Skeletal muscle cell (primary cell): ENCODE measurements around the gene ZMYM4.
"Not testable (repeated sequence)": the region's sequence is repeated elsewhere in the genome, so short reads cannot be mapped to it uniquely, and the experiment has no call there.

Experiments
- DNase-seq: peaks from one replicate; pipeline ENCODE4 v3.0.0-alpha.2; 2010; ENCODE audit warnings: low read depth
- H3K4me3 ChIP-seq: 2 replicates; pipeline ENCODE4 v1.5.1; 2011; ENCODE audit warnings: low read depth, mild to moderate bottlenecking, control low read depth, low read length, moderate library complexity

Gene ZMYM4

GRCh38 chr1:35443768-35444518 lies 175.4 kb downstream of the ZMYM4 start:
- no peak for DNase-seq

GRCh38 chr1:35444519-35444774 lies 175.9 kb downstream of the ZMYM4 start:
- no peak for DNase-seq
- no peak overlapping the region for H3K4me3 ChIP-seq

More at GRCh38 chr1:35443768-35444518, 175.4 kb downstream of the ZMYM4 start:
- H3K4me3 ChIP-seq, result no peak overlapping the region

- H3K4me3 ChIP-seq, result no peak overlapping the region
- no peak for DNase-seq
Observed at GRCh38 chr1:35447278-35447677, 178.8 kb downstream of the ZMYM4 start.

- DNase-seq, result peak; percentile 92
- no peak overlapping the region for H3K4me3 ChIP-seq
Observed at GRCh38 chr1:35448344-35448801, 179.9 kb downstream of the ZMYM4 start.

GRCh38 chr1:35449334-35450008 lies 181.0 kb downstream of the ZMYM4 start:
- H3K4me3 ChIP-seq, result no peak overlapping the region
- DNase-seq, result peak; percentile 91

GRCh38 chr1:35451125-35451528 lies 182.6 kb downstream of the ZMYM4 start:
- DNase-seq, result peak; percentile 24
- H3K4me3 ChIP-seq, result no peak overlapping the region

- DNase-seq, result peak; percentile 43
Observed at GRCh38 chr1:35452106-35452774, 183.7 kb downstream of the ZMYM4 start.

GRCh38 chr1:35453031-35453430 lies 184.5 kb downstream of the ZMYM4 start:
- H3K4me3 ChIP-seq, result no peak overlapping the region
- no peak for DNase-seq

More at GRCh38 chr1:35452106-35452774, 183.7 kb downstream of the ZMYM4 start:
- H3K4me3 ChIP-seq, result no peak overlapping the region

- no peak overlapping the region for H3K4me3 ChIP-seq
- no peak for DNase-seq
Observed at GRCh38 chr1:35454176-35454575, 185.7 kb downstream of the ZMYM4 start.

- H3K4me3 ChIP-seq, result no peak overlapping the region
Observed at GRCh38 chr1:35454616-35455015, 186.1 kb downstream of the ZMYM4 start.

GRCh38 chr1:35460796-35461195 lies 192.3 kb downstream of the ZMYM4 start:
- H3K4me3 ChIP-seq, result no peak overlapping the region
- DNase-seq, result no peak

More at GRCh38 chr1:35454616-35455015, 186.1 kb downstream of the ZMYM4 start:
- peak; percentile 66 for DNase-seq

GRCh38 chr1:35461966-35462651 lies 193.6 kb downstream of the ZMYM4 start:
- no peak overlapping the region for H3K4me3 ChIP-seq
- no peak for DNase-seq

- no peak for DNase-seq
- no peak overlapping the region for H3K4me3 ChIP-seq
Observed at GRCh38 chr1:35463232-35463631, 194.7 kb downstream of the ZMYM4 start.

- H3K4me3 ChIP-seq, DNase-seq: not testable (repeated sequence)
Observed at GRCh38 chr1:35463749-35464148, 195.2 kb downstream of the ZMYM4 start.

- DNase-seq, result no peak
- H3K4me3 ChIP-seq, result no peak overlapping the region
Observed at GRCh38 chr1:35466120-35466519, 197.6 kb downstream of the ZMYM4 start.

GRCh38 chr1:35470977-35471613 lies 202.6 kb downstream of the ZMYM4 start:
- H3K4me3 ChIP-seq, result no peak overlapping the region
- DNase-seq, result no peak
